Smooth muscle cell (in vitro differentiated cells): ENCODE data around the gene AP2B1. TPM values are rescaled to one million over a fixed set of nuclear protein-coding genes. Genes with fewer than 3 reads are reported as not detected.

ENCODE experiments used
- DNase-seq: peaks from one replicate; lab custom pipeline; 2025; ENCODE audit not compliant: unreplicated experiment; lab: John Stamatoyannopoulos, UW
- H2AFZ ChIP-seq: fragments of 200-600 bp; sonication (generic); 2 replicates; pipeline ENCODE4 v1.6.0; 2016; ENCODE audit warnings: antibody characterized with exemption, low read depth, mild to moderate bottlenecking
- H3F3A ChIP-seq: fragments of 200-600 bp; sonication (generic); 2 replicates; pipeline ENCODE4 v1.6.0; 2017; ENCODE audit warnings: antibody characterized with exemption, low read depth
- H3K27ac ChIP-seq: fragments of 200-600 bp; sonication (generic); 2 replicates; pipeline ENCODE4 v1.5.1; 2016; ENCODE audit warnings: low read depth, mild to moderate bottlenecking
- H3K27me3 ChIP-seq: fragments of 200-600 bp; sonication (generic); 2 replicates; pipeline ENCODE4 v1.6.1; 2016; ENCODE audit warnings: low read depth, mild to moderate bottlenecking
- H3K36me3 ChIP-seq: fragments of 200-600 bp; sonication (generic); 2 replicates; pipeline ENCODE4 v1.5.1; 2016; ENCODE audit warnings: low read depth
- H3K4me1 ChIP-seq: fragments of 200-600 bp; sonication (generic); 2 replicates; pipeline ENCODE4 v1.5.1; 2016; ENCODE audit warnings: low read depth
- H3K4me2 ChIP-seq: fragments of 200-600 bp; sonication (generic); 2 replicates; pipeline ENCODE4 v1.6.0; 2016; ENCODE audit warnings: mild to moderate bottlenecking
- H3K4me3 ChIP-seq: fragments of 200-600 bp; sonication (generic); 2 replicates; pipeline ENCODE4 v1.5.1; 2016; ENCODE audit warnings: mild to moderate bottlenecking
- H3K79me2 ChIP-seq: fragments of 200-600 bp; sonication (generic); 2 replicates; pipeline ENCODE4 v1.6.0; 2016; ENCODE audit warnings: low read depth, mild to moderate bottlenecking
- H3K9ac ChIP-seq: fragments of 200-600 bp; sonication (generic); 2 replicates; pipeline ENCODE4 v1.6.0; 2016; ENCODE audit warnings: low read depth
- H3K9me3 ChIP-seq: fragments of 200-600 bp; sonication (generic); replicated peaks from 2 replicates; pipeline ENCODE4 v1.5.1; 2016; ENCODE audit warnings: low read depth
- H4K20me1 ChIP-seq: fragments of 200-600 bp; sonication (generic); 2 replicates; pipeline ENCODE4 v1.6.0; 2016; ENCODE audit warnings: low read depth
- CTCF ChIP-seq: fragments of 200-600 bp; sonication (generic); IDR thresholded peaks from 2 replicates; pipeline ENCODE4 v1.5.1; 2017; ENCODE audit warnings: borderline replicate concordance, mild to moderate bottlenecking, antibody characterized with exemption; ENCODE audit not compliant: insufficient read depth, poor library complexity, severe bottlenecking
- WGBS: methylation state at CpG from one replicate; pipeline ENCODE4 v1.1.7; 2016; ENCODE audit warnings: low lambda C conversion rate; 5-methylcytosine and 5-hydroxymethylcytosine counted together
- polyA plus RNA-seq: library from polyadenylated mRNA; unstranded; fragments of >200 nt; fragmentation: Nextera tagmentation; extraction: Ambion mirVana; gene quantifications from 2 replicates; pipeline ENCODE4 v1.2.1, GENCODE V29; 2016
- total RNA-seq: library from RNA; depleted of rRNA; stranded (reverse); fragments of >200 nt; gene quantifications from 2 replicates; pipeline ENCODE4 v1.2.3, GENCODE V29; 2014

Gene AP2B1
- total and polyA plus RNA-seq, 2 experiments from 2014 or later = 58.5 to 92.3 TPM

DNA sequence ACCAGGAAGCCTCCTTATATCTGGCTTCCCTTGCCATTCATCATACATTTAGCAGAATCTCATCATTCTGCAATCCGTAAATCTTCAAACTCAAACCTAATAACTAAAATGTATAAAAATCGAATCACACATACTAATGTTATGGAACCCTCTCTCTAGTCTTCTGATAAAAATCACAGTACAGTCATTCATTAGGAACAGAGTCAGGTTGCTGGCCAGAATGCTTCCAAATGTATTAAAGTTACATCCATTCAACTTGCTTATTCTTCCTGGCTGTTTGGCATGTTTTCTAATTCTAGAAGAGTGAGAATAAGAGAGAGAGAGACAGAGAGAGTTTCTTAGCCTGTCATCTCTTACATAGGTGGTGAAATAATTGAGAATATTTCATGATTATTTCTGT is 127.9 kb downstream of the AP2B1 start:
- 89% methylated on average over 2 of the region's 2 CpGs for WGBS
- H3K27me3 ChIP-seq = no peaks in the 10 kb centered on the region
- no peak overlapping the region for H3K4me3 ChIP-seq
- H3K9me3 ChIP-seq = no peaks in the 10 kb centered on the region
- H3F3A ChIP-seq = peaks cover 21% of the 10 kb centered on the region
- H2AFZ ChIP-seq = no peak overlapping the region
- no peak overlapping the region for H3K4me2 ChIP-seq
- H4K20me1 ChIP-seq = peaks cover 39% of the 10 kb centered on the region
- H3K27ac ChIP-seq = no peak overlapping the region
- H3K4me1 ChIP-seq = peaks cover 26% of the 10 kb centered on the region
- TF ChIP-seq CTCF = no peak
- no peaks in the 10 kb centered on the region for H3K79me2 ChIP-seq
- peaks cover 16% of the 10 kb centered on the region for H3K36me3 ChIP-seq
- no peak overlapping the region for H3K9ac ChIP-seq
- DNase-seq = no peak

DNA sequence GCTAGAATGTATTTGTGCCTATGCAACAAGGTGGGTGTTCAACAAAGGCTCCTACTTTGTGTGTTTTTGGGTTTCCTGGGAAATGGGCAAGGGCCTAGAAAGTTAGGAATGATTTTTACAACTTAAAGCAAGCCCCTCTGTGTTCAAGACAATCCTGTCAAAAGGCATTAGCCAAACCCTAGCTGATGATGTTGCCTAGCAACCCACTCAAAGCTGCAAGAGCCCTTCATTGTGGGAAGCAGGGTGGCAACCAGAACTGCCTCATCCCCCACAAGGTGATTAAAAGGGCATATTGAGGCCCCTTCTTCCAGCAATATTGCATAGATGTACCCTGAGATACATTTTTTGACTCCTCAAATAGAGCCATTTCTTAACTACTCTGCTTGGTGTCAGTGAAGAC is 128.3 kb downstream of the AP2B1 start:
- Histone ChIP-seq H3K4me1 (peaks cover 26% of the 10 kb centered on the region), H3F3A (peaks cover 21% of the 10 kb centered on the region), H3K9ac (no peak overlapping the region), H3K4me2 (no peak overlapping the region), H3K27ac (no peak overlapping the region), H3K79me2 (no peaks in the 10 kb centered on the region), H3K4me3 (no peak overlapping the region), H3K27me3 (no peaks in the 10 kb centered on the region), H4K20me1 (peaks cover 38% of the 10 kb centered on the region), H3K9me3 (no peaks in the 10 kb centered on the region), H2AFZ (no peak overlapping the region), H3K36me3 (peaks cover 12% of the 10 kb centered on the region)
- no peak for TF ChIP-seq CTCF
- DNase-seq = no peak

DNA sequence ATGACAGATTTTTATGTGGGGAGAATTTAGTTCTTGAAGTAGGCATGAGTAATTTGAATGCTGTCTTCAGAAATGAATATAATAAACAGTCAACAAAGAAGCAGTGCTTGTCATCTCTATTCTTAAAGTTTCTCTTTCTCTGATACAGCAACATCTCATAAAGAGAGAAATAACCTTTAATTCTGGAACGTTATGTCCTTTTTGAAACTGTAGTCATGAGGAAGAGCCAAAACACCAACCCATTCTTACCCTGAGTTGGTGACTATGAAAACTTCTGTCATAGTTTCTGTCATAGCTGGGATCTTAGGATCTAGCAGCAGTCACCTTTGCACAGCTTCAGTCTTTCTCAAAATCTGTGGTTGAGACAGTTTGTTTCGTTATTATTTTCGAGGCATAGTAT is 129.1 kb downstream of the AP2B1 start:
- H3K27ac ChIP-seq = no peak overlapping the region
- DNase-seq = no peak
- H3K9ac ChIP-seq = no peak overlapping the region
- no peak overlapping the region for H3K4me2 ChIP-seq
- no peak for TF ChIP-seq CTCF
- H3K36me3 ChIP-seq = peaks cover 6% of the 10 kb centered on the region
- H4K20me1 ChIP-seq = peaks cover 40% of the 10 kb centered on the region
- H3K27me3 ChIP-seq = no peaks in the 10 kb centered on the region
- WGBS = 98% methylated on average over 3 of the region's 3 CpGs
- no peaks in the 10 kb centered on the region for H3K9me3 ChIP-seq
- peaks cover 21% of the 10 kb centered on the region for H3F3A ChIP-seq
- H2AFZ ChIP-seq = no peak overlapping the region
- no peaks in the 10 kb centered on the region for H3K79me2 ChIP-seq
- peaks cover 26% of the 10 kb centered on the region for H3K4me1 ChIP-seq
- H3K4me3 ChIP-seq = no peak overlapping the region

- 73% methylated on average over 4 of the region's 4 CpGs for WGBS
These were observed 129.9 kb downstream of the AP2B1 start for GRCh38 chr17:35716897-35717465.

More at GRCh38 chr17:35716897-35717465, 129.9 kb downstream of the AP2B1 start:
- Histone ChIP-seq H3K79me2 (no peaks in the 10 kb centered on the region), H4K20me1 (peaks cover 46% of the 10 kb centered on the region), H3K27me3 (no peaks in the 10 kb centered on the region), H3K9me3 (no peaks in the 10 kb centered on the region), H3K4me2 (no peak overlapping the region), H3K4me1 (peaks cover 26% of the 10 kb centered on the region), H3F3A (peaks cover 21% of the 10 kb centered on the region), H3K27ac (no peak overlapping the region), H3K36me3 (peaks cover 6% of the 10 kb centered on the region), H3K4me3 (no peak overlapping the region), H2AFZ (no peak overlapping the region), H3K9ac (no peak overlapping the region)
- no peak for DNase-seq
- TF ChIP-seq CTCF = no peak
